BJ (cell line): ENCODE results near the gene DMXL2. TPM values are rescaled to one million over a fixed set of nuclear protein-coding genes. Genes with fewer than 3 reads are reported as not detected.
"Not testable (repeated sequence)": the region's sequence is repeated elsewhere in the genome, so short reads cannot be mapped to it uniquely, and the experiment has no call there.

Experiments used
- CTCF ChIA-PET: fragments of 350-600 bp; formaldehyde crosslinking; extraction: SDS; loops from one replicate; lab custom pipeline; 2021; ENCODE audit warnings: antibody characterized with exemption, inconsistent platforms; lab: Yijun Ruan, JAX
- POLR2A ChIA-PET: fragments of 300-600 bp; sonication (Branson Sonifier 250); formaldehyde crosslinking; extraction: SDS; loops from one replicate; lab custom pipeline; 2021; ENCODE audit warnings: antibody characterized with exemption; lab: Charles Lee
- DNase-seq: peaks from one replicate; pipeline ENCODE4 v3.0.0-alpha.2; 2011; ENCODE audit warnings: low read depth
- H3K27me3 ChIP-seq: 2 replicates; pipeline ENCODE4 v1.6.0; 2011; ENCODE audit warnings: low read length; ENCODE audit not compliant: control insufficient read depth, insufficient read depth
- H3K36me3 ChIP-seq: 2 replicates; pipeline ENCODE4 v1.5.1; 2011; ENCODE audit warnings: low read length; ENCODE audit not compliant: control insufficient read depth, insufficient read depth
- H3K4me3 ChIP-seq: 2 replicates; pipeline ENCODE4 v1.5.1; 2011; ENCODE audit warnings: low read depth, mild to moderate bottlenecking, control low read depth, low read length
- polyA plus RNA-seq: library from polyadenylated mRNA; depleted of rRNA; stranded (reverse); fragments of >200 nt; gene quantifications from 2 replicates; pipeline ENCODE4 v1.2.3, GENCODE V29; 2011
- TF ChIP-seq, protein P1 (sequence below): IDR thresholded peaks from 2 replicates; pipeline ENCODE4 v1.5.1; 2011; ENCODE audit warnings: low read depth, mild to moderate bottlenecking, control low read depth, inconsistent platforms, low read length, moderate library complexity; ENCODE audit not compliant: insufficient read depth

DMXL2 gene
- polyA plus RNA-seq, 1 experiment: 3.8 TPM

DNA sequence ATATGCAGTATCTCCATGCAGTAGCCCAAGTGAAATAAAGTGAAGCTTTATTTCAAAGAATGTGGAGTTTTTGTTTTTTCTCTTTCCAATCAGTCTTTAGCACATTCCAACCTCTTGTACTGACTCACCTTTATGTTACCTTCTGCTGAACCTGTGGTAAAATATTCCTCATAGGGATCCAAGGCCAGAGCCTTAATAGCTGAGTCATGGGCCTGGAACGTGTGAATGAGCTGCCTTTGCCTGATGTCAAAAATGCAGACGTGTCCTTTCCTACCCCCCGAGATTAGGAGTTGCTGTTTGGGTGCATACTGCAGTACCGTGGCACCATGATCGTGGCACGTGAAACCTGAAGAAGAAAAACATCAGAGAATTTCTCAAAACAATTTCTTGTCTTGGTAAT is 172.6 kb downstream of the DMXL2 start:
- TF ChIP-seq, protein P1, sequence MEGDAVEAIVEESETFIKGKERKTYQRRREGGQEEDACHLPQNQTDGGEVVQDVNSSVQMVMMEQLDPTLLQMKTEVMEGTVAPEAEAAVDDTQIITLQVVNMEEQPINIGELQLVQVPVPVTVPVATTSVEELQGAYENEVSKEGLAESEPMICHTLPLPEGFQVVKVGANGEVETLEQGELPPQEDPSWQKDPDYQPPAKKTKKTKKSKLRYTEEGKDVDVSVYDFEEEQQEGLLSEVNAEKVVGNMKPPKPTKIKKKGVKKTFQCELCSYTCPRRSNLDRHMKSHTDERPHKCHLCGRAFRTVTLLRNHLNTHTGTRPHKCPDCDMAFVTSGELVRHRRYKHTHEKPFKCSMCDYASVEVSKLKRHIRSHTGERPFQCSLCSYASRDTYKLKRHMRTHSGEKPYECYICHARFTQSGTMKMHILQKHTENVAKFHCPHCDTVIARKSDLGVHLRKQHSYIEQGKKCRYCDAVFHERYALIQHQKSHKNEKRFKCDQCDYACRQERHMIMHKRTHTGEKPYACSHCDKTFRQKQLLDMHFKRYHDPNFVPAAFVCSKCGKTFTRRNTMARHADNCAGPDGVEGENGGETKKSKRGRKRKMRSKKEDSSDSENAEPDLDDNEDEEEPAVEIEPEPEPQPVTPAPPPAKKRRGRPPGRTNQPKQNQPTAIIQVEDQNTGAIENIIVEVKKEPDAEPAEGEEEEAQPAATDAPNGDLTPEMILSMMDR: no peak
- H3K36me3 ChIP-seq: peaks cover 2% of the 10 kb centered on the region
- ChIA-PET POLR2A (no interaction called here), CTCF (interaction anchor here (1.0 kb wide), 1 partner anchor 258 kb away, joined by 3 read pairs; no protein-coding TSS in a partner anchor)
- no peak for DNase-seq
- H3K4me3 ChIP-seq: no peak overlapping the region
- H3K27me3 ChIP-seq: no peaks in the 10 kb centered on the region

DNA sequence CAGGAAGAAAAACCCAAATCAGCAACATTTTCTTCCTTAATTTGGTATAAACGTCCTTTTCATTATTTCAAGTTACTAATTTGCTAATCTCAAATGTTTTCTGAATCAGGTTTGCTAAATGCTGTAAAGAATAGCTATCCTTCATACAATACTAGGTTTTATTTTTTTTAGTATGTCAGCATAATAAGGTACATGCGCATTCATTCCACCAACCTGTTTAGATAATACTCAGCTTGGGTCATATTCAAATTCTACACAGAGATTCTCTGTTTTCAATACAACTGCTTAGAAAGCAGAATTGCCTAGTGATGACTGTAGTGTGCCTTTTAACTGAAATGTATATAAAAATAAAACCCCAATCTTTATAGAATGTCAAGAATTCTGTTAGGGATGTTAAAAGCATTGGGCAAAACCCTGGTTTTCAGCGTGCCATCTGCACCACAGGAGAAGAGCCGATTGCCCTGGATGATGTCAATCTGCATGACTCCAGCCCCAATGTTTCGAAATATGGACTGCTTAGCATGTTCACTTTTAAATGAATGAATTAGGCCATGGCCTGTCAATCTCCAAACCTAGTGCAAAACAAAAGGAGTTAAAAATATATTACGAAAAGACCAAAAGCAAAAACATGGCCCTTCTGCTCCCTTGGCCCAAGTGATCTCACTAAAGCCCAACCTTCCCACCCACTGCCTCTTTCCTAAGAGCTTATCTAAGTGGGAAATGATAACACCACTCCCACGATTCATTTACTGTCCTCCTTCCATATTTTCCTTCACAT is 173.8 kb downstream of the DMXL2 start:
- Histone ChIP-seq H3K27me3 (no peaks in the 10 kb centered on the region), H3K36me3 (peaks cover 2% of the 10 kb centered on the region), H3K4me3 (no peak overlapping the region)
- DNase-seq: no peak
- TF ChIP-seq, protein P1: no peak
- CTCF ChIA-PET: no interaction called here
- POLR2A ChIA-PET: no interaction called here

- POLR2A ChIA-PET: no interaction called here
- CTCF ChIA-PET: no interaction called here
- Histone ChIP-seq H3K27me3 (no peaks in the 10 kb centered on the region), H3K36me3 (peaks cover 2% of the 10 kb centered on the region), H3K4me3 (no peak overlapping the region)
- TF ChIP-seq, protein P1: no peak
- DNase-seq: no peak
Observed at GRCh38 chr15:51447855-51448621, 174.5 kb downstream of the DMXL2 start.

DNA sequence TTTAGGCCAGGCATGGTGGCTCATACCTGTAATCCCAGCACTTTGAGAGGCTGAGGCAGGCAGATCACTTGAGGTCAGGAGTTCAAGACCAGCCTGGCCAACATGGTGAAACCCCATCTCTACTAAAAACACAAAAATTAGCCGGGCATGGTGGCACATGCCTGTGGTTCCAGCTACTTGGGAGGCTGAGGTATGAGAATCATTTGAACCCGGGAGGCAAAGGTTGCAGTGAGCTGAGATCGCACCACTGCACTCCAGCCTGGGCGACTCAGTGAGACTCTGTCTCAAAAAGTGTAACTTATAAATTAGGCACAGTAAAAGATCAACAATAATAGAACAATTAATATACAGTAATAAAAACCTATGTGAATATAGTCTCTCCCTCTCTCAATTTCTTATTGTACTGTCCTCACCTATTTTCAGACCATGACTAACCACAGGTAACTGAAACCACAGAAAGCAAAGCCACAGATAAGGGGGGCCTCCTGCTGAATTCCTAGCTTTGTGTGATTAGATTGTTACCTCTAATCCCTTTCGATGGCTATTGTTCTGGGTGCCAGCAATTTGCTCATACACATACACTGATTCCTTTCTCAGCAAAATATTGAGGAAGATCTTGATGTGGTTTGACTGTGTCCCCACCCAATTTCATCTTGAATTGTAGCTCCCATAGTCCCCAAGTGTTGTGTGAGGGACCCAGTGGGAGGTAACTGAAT is 176.4 kb downstream of the DMXL2 start:
- CTCF ChIA-PET: interaction anchor here (1.1 to 1.6 kb wide), 2 partner anchors 10 to 44 kb away, joined by 3 read pairs; no protein-coding TSS in a partner anchor
- DNase-seq, H3K36me3 ChIP-seq, POLR2A ChIA-PET, H3K4me3 ChIP-seq, H3K27me3 ChIP-seq: not testable (repeated sequence)

DNA sequence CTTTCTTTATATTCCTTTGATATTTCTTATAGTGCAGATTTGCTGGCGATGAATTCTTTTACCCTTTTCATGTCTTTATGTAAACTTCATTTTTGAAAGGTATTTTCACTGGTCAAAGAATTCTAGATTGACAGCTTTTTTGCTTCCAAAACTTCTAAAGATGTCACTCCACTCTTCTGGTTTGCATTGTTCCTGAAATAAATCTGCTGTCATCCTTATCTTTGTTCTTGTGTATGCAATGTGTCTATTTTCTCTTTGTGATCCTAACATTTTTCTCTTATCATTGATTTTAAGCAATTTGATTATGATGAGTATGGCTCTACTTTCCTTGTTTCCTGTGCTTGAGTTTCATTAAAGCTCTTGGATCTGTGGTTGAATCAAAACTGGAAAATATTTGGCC is 177.8 kb downstream of the DMXL2 start:
- no peak for DNase-seq
- Histone ChIP-seq H3K36me3 (peaks cover 2% of the 10 kb centered on the region), H3K27me3 (no peaks in the 10 kb centered on the region), H3K4me3 (no peak overlapping the region)
- POLR2A ChIA-PET: no interaction called here
- CTCF ChIA-PET: interaction anchor here (0.6 to 1.1 kb wide), 2 partner anchors 43 to 282 kb away, joined by 3 read pairs; no protein-coding TSS in a partner anchor
- TF ChIP-seq, protein P1: no peak
